GM18951 (cell line): ENCODE measurements around the gene NDE1.

ENCODE experiments used
- POLR2A ChIP-seq: IDR thresholded peaks from 4 replicates; pipeline ENCODE4 v1.6.1; 2011; ENCODE audit warnings: mild to moderate bottlenecking; ENCODE audit not compliant: insufficient read length, insufficient read depth; ENCODE audit errors: extremely low read depth
- in situ Hi-C: fragments of 300-500 bp; cut with MboI; formaldehyde crosslinking; loops from one replicate; pipeline ENCODE4 v1.12.0; 2022; ENCODE audit warnings: low sequenced_read_pairs, mixed read lengths, inconsistent platforms; ENCODE audit not compliant: unreplicated experiment

Gene NDE1

GRCh38 chr16:15757077-15757386 lies 107.0 kb downstream of the NDE1 start:
- in situ Hi-C loops, result no loop called here
- no peak for TF ChIP-seq POLR2A

- in situ Hi-C loops, result no loop called here
- no peak for TF ChIP-seq POLR2A
Observed at GRCh38 chr16:15757630-15758251, 107.7 kb downstream of the NDE1 start.

- TF ChIP-seq POLR2A, result no peak
- in situ Hi-C loops, result no loop called here
Observed at GRCh38 chr16:15759070-15759469, 109.0 kb downstream of the NDE1 start.

- in situ Hi-C loops, result no loop called here
- TF ChIP-seq POLR2A, result no peak
Observed at GRCh38 chr16:15760129-15760528, 110.1 kb downstream of the NDE1 start.

- no peak for TF ChIP-seq POLR2A
- in situ Hi-C loops, result no loop called here
Observed at GRCh38 chr16:15764112-15764511, 114.1 kb downstream of the NDE1 start.

- in situ Hi-C loops, result no loop called here
- no peak for TF ChIP-seq POLR2A
Observed at GRCh38 chr16:15765116-15765515, 115.1 kb downstream of the NDE1 start.

GRCh38 chr16:15765880-15766279 lies 115.8 kb downstream of the NDE1 start:
- TF ChIP-seq POLR2A, result no peak
- in situ Hi-C loops, result no loop called here

- in situ Hi-C loops, result no loop called here
- TF ChIP-seq POLR2A, result no peak
Observed at GRCh38 chr16:15766918-15767317, 116.9 kb downstream of the NDE1 start.

GRCh38 chr16:15768201-15768600 lies 118.2 kb downstream of the NDE1 start:
- TF ChIP-seq POLR2A, result no peak
- in situ Hi-C loops, result no loop called here

- no peak for TF ChIP-seq POLR2A
- in situ Hi-C loops, result no loop called here
Observed at GRCh38 chr16:15769239-15769638, 119.2 kb downstream of the NDE1 start.

GRCh38 chr16:15770107-15770506 lies 120.1 kb downstream of the NDE1 start:
- TF ChIP-seq POLR2A, result no peak
- in situ Hi-C loops, result loop anchor here (10.0 kb wide), 1 partner anchor 355 kb away; no protein-coding TSS in a partner anchor

GRCh38 chr16:15770512-15770911 lies 120.5 kb downstream of the NDE1 start:
- in situ Hi-C loops, result loop anchor here (10.0 kb wide), 1 partner anchor 354 kb away; no protein-coding TSS in a partner anchor
- no peak for TF ChIP-seq POLR2A

GRCh38 chr16:15771694-15772093 lies 121.6 kb downstream of the NDE1 start:
- in situ Hi-C loops, result loop anchor here (10.0 kb wide), 1 partner anchor 353 kb away; no protein-coding TSS in a partner anchor
- no peak for TF ChIP-seq POLR2A

GRCh38 chr16:15772579-15773293 lies 122.7 kb downstream of the NDE1 start:
- no peak for TF ChIP-seq POLR2A
- in situ Hi-C loops, result loop anchor here (10.0 kb wide), 1 partner anchor 352 kb away; no protein-coding TSS in a partner anchor
